Measurements from ENCODE around the gene TRIM8.

The TRIM8 gene

GRCh38 chr10:102616066-102616770, 28.1 kb upstream of the TRIM8 start:
- DNase-seq = no peak

- no peak for DNase-seq
Measured at GRCh38 chr10:102617041-102617440, 27.2 kb upstream of the TRIM8 start.

DNA sequence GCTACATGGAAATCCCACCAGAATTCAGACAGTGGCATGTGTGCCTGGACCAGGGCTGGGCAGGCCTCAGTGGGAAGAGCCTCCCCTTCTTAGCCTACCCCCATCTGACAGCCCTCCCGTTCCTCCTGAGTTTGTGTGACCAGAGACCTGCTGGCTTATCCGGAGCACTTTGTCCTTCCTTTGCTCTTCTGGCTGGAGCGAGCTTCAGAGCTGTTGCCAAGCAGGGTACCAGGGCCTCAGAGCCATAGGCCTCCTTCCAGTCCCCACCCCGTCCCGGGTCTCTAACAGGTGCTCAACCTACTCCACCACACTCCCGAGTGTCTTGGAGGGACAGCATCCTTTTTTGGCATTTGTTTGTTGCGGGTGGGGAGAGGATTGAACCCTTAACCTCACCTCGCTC, 26.5 kb upstream of the TRIM8 start:
- DNase-seq = no peak

- no peak for DNase-seq
Measured at GRCh38 chr10:102619281-102619981, 24.8 kb upstream of the TRIM8 start.

GRCh38 chr10:102620138-102620590, 24.1 kb upstream of the TRIM8 start:
- no peak for DNase-seq

- no peak for DNase-seq
Measured at GRCh38 chr10:102620591-102621442, 23.5 kb upstream of the TRIM8 start.

DNA sequence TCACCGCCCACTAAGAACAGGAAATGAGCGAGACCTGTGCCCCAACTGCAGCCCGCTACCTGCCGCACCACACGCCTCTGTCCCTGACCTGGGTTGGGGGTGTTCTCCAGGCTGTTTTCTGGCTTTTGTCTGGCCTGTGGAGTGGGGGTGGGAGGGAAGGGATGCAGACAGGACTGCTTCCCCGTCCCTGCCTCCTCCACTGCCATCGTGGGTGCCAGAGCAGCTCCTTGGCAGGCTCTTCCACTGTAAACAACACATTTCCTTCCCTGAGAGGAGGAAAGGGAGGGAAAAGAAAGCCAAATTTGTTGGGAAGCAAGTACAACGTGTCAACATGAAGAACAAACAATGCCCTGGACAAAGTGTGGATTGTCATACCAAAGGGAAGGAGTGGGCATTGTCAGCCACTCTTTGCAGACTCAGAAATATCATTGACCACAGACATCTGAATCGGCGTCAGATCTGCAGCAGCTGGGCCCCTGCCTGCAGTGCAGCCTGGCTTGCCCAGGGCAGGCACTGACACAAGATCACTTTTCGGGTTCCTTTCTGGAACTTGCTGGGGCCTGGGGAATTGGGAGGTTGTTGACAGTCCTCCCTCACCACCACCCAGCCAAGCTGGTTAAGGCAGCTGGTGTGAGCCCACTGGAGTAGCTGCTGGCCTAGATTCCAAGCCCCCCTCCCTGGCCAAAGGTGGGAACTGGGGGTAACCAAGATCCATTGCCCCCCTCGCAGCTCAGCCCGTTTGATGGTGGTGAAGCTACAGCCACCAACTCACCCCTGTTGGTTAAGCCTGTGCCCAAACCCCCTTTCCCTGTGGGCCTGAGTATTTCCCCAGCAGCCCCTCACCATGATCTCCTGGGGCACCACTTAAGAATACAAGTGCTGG, 22.6 kb upstream of the TRIM8 start:
- DNase-seq = no peak

DNA sequence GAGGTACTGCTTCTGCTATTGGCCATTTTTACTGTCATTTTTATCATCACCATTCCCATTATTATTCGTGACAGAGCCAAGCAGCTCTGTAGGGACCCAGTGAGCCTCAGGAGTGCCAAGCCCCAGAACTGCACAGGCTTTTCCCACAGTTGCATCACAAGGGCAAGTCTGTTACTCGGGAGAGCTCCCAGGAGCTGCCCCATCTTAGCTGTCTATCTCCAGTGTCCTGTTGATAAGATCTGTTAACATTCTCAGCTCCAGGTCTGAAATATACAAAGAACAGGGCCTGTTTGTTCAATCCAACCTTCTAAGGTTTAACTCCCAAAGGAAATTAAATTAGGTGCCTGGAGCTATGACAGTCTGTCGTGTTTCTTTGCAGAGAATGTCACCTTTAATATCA, 20.2 kb upstream of the TRIM8 start:
- no peak for DNase-seq

DNA sequence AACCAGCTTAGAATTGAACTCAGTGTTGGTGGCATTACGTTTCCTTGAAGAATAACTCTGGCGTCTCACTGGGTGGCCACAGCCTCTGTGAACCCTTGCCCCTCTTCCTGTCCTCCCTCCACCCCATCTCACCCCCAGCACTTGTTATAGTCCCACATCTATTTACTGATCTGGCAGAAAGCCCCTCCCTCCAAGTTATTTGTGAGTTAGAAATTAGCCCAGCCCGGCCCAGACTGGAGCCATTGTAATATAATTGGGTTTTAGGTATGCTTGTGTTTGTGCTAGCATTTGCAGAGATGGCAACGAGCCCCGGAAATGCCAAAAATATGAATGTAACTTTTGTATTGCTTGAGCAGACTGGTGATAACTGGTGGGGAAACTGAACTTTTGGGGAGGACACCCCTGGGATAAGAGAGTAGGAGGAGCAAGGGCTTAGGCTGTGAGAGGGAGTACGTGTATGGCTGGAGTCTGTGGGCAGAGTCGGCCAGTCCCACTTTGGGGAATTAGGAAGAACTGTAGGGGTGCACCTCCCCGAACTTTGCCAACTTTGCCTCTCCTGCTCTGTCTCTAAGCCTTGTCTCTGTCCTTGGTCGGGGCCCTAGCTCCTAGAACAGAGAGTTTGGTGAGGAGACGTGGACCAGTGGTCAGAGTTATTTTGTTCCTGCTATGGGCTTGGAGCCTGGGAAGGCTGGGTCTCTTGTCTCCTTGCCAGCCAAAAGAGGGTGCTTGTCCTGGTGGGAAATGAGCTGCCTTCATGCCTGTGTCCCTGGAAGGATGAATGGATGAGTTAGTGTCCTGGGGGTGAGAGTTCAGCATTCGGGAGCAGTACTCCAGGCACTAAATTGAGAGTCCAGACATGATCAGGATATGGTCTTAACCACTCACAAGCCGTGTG, 19.3 kb upstream of the TRIM8 start:
- DNase-seq = no peak

- no peak for DNase-seq
Measured at GRCh38 chr10:102626026-102626685, 18.1 kb upstream of the TRIM8 start.

DNA sequence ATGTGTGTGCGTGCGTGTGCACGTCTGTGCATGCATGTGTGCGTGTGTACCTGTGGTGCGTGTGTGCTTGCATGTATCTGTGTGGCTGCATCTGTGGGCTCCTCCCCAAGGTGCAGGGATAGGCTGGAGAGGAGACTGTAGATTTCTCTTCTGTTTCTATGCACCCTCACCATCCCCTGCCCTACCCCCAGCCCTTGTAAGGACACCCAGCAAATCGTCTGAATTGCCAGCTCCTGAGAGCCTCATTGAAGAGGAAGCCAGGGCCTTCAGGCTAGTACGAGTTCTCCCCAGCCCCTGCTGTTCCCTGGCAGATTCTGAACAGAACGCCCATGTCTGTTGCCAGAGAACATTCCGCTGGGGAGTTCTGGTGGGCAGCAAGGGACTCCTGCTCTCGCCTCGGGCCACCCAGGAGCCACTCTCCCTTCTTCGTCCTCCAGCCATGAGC, 17.0 kb upstream of the TRIM8 start:
- DNase-seq = no peak

DNA sequence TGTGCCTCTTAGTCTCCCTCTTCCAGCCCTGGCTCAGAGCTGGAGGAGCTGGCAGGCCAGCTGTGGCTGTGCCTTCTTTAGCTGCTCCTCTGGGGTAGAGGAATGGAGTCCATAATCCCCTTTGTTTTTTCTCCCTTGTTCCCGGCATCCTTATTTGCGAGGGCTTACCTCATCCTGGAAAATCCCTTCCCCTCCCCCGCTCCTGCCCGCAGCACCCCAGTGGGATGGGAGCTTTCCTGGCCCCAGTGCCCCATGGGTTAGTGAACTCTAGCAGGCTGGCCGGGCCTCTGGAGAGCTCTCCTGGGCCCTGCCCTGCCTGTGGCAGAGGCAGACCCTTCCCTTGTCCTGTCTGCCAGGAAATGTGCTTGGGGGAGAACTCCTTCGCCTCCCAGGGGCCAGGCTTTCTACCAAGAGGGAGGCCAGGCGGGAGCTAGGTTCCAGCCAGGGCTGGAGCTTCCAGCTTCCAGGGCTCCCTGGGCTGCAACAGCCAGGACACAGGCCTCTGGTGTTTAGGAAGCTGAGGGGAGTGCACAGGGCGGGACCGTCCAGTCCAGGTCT, 16.5 kb upstream of the TRIM8 start:
- DNase-seq = no peak

GRCh38 chr10:102628451-102628911, 15.8 kb upstream of the TRIM8 start:
- no peak for DNase-seq

DNA sequence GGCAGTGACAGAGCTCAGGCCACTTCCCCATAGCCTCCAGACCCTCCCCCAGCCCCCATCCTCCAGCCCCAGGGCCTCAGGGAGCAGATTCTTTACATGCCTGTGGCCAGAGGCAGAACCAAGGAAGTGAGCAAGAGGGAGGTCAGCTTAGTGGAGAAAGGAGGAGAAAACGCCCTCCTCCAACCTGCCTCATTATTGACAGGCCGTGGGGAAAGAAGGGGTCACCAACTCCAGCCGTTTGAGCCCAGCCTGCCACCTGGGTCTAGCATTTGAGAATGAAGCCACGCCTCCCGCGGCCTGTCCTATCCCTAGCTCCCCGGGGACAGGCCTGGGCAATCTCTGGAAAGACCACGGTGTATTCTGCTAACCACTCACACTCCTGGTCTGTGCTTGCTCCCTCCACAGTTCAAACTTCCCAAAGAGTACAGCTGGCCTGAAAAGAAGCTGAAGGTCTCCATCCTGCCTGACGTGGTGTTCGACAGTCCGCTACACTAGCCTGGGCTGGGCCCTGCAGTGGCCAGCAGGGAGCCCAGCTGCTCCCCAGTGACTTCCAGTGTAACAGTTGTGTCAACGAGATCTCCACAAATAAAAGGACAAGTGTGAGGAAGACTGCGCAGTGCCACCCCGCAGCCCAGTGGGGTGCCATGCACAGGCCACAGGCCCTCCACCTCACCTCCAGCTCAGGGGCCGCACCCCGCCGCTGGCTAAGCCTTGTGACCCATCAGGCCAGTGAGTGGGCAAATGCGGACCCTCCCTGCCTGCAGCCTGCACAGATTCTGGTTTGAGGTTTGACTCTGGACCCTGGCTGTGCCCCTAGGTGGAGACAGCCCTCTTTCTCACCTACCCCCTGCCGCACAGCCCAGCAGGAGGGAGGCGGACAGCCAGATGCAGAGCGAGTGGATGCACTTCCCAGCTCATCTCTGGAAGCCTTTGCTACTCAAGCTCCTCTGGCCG, 14.3 kb upstream of the TRIM8 start:
- no peak for DNase-seq

GRCh38 chr10:102630663-102631062, 13.6 kb upstream of the TRIM8 start:
- no peak for DNase-seq

- DNase-seq = no peak
Measured at GRCh38 chr10:102631525-102632393, 12.5 kb upstream of the TRIM8 start.

- no peak for DNase-seq
Measured at GRCh38 chr10:102632394-102633111, 11.7 kb upstream of the TRIM8 start.
